Fibroblast of pulmonary artery (primary cell): Measurements from ENCODE around the gene SOX30.

Source experiments
- DNase-seq: peaks from one replicate; pipeline ENCODE4 v3.0.0-alpha.2; 2010; ENCODE audit warnings: low read depth
- H3K4me3 ChIP-seq: replicated peaks from 2 replicates; pipeline ENCODE4 v1.5.1; 2011; ENCODE audit warnings: low read depth, mild to moderate bottlenecking, control low read depth, low read length, moderate library complexity
- TF ChIP-seq, protein P1 (sequence below): IDR thresholded peaks from 2 replicates; pipeline ENCODE4 v1.5.1; 2011; ENCODE audit warnings: mild to moderate bottlenecking, control low read depth, low read length, inconsistent platforms; ENCODE audit errors: missing control alignments

Gene SOX30

GRCh38 chr5:157598350-157598936 lies 53.8 kb downstream of the SOX30 start:
- no peak for DNase-seq
- H3K4me3 ChIP-seq: no peak overlapping the region

DNA sequence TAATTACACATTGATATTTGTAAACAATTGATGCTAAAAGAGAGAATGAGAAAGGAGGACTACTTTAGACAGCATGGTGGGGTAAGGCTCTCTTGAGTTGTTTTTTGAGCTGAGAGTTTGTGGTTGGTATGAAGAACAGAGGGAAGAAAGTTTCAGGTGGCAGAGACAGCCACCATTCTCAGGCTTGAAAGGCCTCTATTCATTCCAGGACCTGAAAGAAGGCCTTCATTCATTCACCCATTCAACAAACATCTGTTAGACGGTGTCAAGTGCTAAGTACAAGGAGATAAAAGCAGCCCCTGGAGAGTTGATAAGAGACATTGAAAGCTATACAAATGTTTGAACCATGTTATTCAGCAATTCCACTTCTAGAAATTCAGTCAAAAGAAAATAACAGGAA lies 55.0 kb downstream of the SOX30 start:
- no peak overlapping the region for H3K4me3 ChIP-seq
- TF ChIP-seq, protein P1, sequence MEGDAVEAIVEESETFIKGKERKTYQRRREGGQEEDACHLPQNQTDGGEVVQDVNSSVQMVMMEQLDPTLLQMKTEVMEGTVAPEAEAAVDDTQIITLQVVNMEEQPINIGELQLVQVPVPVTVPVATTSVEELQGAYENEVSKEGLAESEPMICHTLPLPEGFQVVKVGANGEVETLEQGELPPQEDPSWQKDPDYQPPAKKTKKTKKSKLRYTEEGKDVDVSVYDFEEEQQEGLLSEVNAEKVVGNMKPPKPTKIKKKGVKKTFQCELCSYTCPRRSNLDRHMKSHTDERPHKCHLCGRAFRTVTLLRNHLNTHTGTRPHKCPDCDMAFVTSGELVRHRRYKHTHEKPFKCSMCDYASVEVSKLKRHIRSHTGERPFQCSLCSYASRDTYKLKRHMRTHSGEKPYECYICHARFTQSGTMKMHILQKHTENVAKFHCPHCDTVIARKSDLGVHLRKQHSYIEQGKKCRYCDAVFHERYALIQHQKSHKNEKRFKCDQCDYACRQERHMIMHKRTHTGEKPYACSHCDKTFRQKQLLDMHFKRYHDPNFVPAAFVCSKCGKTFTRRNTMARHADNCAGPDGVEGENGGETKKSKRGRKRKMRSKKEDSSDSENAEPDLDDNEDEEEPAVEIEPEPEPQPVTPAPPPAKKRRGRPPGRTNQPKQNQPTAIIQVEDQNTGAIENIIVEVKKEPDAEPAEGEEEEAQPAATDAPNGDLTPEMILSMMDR: no peak
- no peak for DNase-seq

More at GRCh38 chr5:157598350-157598936, 53.8 kb downstream of the SOX30 start:
- TF ChIP-seq, protein P1: no peak

GRCh38 chr5:157596487-157596886 lies 55.8 kb downstream of the SOX30 start:
- TF ChIP-seq, protein P1: no peak
- H3K4me3 ChIP-seq: no peak overlapping the region
- DNase-seq: no peak

GRCh38 chr5:157594675-157595459 lies 57.4 kb downstream of the SOX30 start:
- DNase-seq: no peak
- TF ChIP-seq, protein P1: no peak
- H3K4me3 ChIP-seq: no peak overlapping the region

DNA sequence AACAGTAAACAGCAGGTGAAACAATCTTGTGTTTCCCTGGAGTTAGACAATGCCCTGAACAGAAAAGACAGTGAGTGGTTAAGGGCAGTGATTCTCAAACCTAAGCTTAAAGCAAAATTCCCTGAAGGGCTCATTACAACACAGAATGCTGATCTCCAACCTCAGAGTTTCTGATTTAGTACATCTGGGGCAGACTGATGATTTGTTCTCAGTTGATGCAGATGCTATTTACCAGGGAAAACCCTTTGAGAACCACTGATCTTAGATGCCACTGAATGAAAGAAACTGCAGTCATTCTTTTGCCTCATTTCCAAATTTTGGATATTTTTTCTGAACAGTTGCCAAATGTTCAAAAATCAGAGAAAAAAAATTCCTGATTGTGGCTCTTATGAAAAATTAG lies 58.0 kb downstream of the SOX30 start:
- no peak overlapping the region for H3K4me3 ChIP-seq
- no peak for DNase-seq
- TF ChIP-seq, protein P1: no peak

GRCh38 chr5:157593052-157593757 lies 59.0 kb downstream of the SOX30 start:
- H3K4me3 ChIP-seq: no peak overlapping the region
- no peak for DNase-seq
- TF ChIP-seq, protein P1: no peak
